ENCODE measurements around the gene UGT3A1.
"Not testable (repeated sequence)": the region's sequence is repeated elsewhere in the genome, so short reads cannot be mapped to it uniquely, and the experiment has no call there.

The UGT3A1 gene

DNA sequence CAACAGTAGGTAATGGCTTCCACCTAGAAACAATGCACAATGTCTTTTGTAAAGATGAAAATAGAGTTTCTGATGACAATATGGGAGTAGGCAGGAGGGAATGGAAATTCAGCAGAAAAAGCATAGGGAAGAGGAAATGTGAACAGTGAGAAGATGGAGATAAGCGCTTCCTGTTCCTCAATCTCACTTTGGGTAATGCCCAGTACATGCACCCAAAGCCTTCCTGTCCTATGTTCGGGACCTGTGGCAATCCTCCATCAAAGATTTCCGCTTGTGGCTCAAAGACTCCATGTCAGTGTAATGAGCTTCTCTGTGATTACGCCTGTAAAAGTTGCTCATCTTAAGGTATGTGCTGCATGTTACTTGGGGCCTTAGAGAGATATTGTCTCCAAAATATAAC, 2.7 kb downstream of the UGT3A1 start:
- no peak for DNase-seq (ENCODE audit: low spot score)

DNA sequence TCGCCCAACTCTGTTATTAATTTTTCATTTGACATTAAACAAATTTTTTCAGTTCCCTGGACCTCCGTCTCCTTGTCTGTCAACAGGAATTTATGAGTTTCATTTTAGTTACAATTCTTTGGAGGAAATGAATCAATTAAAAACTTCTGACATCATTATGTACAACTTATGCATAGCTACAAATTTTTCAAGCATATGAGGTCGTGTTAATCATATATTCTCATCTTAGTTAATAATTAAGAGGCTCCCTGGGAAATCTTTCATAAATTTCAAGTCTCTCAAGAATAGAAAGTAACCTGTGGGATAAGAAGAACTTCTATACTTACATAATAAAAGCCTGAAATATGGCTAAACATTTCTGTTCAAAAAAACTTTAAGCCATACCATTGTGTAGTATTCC, 3.4 kb downstream of the UGT3A1 start:
- no peak for DNase-seq (ENCODE audit: low spot score)

DNA sequence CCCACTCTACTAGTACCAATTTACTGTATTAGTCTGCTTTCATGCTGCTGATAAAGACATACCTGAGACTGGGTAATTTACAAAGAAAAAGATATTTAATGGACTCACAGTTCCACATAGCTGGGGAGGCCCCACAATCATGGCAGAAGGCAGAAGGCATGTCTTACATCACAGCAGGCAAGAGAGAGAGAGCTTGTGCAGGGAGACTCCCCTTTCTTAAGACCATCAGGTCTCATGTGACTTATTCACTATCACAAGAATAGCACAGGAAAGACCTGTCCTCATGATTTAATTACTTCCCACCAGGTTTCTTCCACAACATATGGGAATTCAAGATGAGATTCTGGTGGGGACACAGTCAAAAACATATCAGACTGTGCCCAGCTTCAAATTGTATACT, 11.5 kb downstream of the UGT3A1 start:
- no peak for DNase-seq (ENCODE audit: low spot score)

DNA sequence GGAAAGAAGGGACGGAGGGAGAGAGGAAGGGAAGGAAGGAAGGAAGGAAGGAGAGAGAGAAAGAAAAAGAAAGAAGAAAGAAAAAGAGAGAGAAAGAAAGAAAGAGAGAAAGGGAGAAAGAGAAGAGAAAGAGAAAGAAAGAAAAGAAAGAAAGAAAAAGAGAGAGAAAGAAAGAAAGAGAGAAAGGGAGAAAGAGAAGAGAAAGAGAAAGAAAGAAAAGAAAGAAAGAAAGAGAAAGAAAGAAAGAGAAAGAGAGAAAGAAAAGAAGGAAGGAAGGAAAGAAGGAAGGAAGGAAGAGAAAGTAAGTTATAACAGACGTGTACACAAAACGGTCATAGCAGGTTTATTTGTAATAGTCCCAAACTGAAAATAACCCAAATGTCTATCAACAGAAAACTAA, 14.3 kb downstream of the UGT3A1 start:
- DNase-seq (ENCODE audit: low spot score), result not testable (repeated sequence)

DNA sequence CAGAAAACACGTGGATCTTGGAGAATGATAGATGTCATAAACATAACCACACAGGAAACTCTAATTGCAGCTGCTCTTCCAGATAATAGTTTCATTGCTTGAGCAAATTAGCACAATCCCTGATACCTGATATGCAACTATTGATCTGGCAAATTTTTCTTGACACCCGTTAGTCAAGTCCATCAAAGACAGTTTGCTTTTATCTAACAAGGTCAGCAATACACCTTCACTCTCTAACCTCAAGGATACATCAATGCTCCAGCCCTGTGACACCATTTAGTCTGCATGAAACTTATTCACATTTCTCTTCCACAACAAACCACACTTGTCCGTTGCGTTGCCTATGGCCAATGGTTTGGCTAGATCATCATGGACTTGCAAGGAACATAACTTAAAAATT, 16.6 kb downstream of the UGT3A1 start:
- DNase-seq (ENCODE audit: low spot score), result no peak

DNA sequence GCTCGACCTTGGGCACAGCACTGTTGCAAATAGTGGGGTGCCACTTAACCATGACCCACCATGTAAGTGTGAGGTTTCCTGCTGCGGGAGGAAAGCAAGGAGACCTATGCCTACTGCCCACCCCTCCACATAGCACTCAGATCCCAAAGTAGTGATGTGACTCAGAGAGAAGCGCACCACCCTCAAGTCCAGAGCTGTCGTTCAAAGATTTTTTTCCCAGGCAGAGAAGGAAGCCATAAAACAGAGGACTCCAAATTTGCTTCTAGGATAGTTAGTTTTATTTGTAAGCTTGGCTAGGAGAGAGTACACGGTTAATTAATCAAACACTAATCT, 19.3 kb downstream of the UGT3A1 start:
- no peak for DNase-seq (ENCODE audit: low spot score)

DNA sequence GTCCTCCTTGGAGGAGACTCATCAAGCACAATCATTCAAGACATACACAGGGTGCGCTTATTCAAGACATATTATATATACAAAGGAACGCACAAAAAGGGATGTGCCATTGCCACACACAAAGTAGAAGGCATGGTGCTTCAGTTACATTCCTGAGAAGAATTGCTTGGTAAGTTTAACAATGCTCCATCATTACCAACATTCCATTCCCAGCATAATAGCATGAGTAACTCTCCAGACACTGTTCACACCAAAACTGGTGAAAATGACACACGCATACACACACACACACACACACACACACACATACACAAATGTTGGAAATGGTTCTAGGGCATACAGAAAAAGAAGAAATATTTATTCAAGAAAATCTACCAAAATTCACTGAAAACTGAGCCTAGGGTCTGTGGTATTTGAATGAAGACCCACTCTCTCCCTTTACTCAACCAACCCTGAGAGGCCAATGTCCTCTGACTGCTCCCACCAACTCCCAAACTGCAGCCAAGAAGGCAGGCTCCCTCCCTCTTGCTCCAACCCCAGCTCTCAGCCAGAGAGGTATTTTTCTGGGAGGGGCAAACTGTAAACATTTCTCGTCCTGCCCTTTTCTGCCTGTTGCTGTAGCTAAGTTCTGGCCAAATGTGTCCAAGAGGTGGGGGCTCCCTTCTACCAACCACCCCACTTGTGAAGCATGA, 19.9 kb downstream of the UGT3A1 start:
- no peak for DNase-seq (ENCODE audit: low spot score)

DNA sequence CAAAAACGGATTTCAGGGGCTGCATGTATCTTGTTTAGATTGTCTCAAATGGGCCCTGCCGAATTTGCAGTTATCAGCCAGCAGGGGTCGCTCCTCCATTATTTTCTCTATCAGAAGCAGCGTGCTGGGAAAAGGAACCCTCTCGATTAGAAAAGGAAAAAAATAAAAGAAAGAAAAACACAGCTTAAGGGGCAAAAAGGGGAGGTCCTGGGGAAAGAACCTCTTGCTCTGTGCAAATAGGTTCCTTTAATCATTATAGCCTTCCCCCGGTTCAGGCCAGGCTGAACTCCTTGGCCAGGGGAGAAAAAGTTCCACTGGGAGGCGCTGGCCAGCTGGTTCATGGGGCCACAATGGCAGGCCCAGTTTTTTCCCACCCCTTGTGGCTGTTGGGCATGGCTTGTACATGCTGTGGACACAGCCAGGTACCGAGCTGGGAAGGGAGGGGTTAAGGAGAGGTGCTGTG, 27.8 kb downstream of the UGT3A1 start:
- DNase-seq (ENCODE audit: low spot score), result peak; percentile 6

DNA sequence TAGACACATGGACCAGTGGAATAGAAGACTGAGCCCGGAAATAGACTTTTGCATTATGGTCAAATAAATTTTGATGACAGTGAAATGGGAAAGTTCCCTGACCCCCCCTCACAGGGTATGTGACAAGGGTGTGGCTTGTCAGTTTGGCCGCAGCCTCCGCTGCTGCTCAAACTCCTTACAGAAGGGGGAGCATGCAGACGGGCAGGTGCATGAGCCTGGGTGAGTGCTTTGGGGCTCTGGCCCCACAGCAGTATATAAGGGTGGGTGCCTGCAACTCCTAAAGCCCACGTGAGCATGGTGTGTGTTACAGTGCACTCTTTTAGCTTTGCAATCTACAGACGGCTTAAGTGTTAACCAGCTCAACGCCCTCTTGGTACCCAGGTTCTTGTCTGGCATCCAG, 30.9 kb downstream of the UGT3A1 start:
- no peak for DNase-seq (ENCODE audit: low spot score)

DNA sequence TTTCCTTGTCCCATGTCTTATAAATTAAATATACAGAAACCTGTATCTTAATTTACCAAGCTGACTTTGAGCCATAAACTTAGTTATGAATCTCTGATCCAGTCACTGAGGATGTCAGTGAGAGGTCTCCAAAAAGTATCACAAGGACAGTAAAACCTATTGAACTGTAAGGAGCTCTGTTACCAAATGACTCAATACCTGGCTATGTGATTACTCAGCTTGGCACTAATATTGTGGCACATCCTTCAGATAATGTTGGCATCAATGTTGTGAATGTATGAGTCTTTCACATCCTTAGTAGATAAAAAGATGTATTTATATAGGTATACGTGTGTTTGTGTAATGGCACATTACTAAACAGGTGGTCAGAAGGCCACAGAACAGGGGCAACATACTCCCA, 34.8 kb downstream of the UGT3A1 start:
- DNase-seq (ENCODE audit: low spot score), result no peak

DNA sequence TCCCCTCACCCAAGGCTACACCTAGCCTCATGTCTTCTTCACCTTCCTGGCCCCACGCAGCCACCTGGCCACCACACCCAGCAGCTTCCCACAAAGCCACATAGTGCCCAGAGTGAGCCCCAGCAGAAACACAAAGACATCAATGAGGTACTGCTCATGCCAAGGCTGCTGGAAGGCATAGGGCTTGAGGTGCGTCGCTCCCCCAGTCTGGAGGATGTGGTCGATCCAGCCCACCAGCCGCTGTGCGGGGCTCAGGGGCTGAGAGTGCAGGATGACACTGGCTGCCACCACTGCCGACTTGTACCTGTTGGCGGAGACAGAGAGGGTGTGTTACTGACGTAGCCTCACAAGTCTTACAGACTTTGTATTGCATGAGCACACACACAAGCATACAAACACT, 37.0 kb downstream of the UGT3A1 start:
- DNase-seq (ENCODE audit: low spot score), result no peak

DNA sequence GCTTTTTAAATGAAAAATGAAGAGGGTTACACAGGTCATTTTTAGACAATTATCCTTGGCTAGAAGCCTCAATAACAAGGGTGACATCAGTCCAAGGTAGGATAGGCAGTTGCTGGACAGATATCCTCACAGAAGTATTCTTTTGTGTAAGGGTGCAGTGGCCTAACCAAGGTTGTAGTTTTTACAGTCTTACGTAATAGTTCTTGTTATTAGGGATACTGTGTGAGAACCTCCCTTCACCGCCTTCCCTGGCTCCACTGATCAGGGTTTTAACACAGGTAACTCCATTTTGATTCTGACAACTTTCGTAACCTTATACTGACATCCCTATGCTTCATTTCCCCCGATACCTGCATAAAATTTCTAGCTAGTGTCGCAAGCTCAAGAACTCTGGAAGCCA, 44.1 kb downstream of the UGT3A1 start:
- DNase-seq (ENCODE audit: low spot score), result no peak

DNA sequence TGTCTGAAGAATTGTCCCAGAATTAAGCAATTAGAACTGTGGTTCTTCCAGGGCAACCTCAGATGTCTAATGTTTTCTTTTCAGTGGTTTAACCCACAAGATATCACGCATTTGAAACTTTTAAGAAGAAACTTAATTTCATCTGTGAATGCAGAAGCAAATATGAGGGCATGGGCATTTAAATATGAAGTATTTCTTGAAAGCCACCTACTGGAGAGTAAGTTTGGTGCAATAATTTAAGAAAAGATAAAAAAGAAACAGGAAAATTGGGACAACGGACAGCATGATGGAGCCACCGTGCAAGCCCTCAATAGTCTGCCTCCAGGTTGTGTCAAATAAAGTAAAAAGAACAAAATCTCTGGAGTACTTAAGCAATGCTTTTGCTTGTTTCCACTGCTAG, 51.6 kb downstream of the UGT3A1 start:
- no peak for DNase-seq (ENCODE audit: low spot score)

DNA sequence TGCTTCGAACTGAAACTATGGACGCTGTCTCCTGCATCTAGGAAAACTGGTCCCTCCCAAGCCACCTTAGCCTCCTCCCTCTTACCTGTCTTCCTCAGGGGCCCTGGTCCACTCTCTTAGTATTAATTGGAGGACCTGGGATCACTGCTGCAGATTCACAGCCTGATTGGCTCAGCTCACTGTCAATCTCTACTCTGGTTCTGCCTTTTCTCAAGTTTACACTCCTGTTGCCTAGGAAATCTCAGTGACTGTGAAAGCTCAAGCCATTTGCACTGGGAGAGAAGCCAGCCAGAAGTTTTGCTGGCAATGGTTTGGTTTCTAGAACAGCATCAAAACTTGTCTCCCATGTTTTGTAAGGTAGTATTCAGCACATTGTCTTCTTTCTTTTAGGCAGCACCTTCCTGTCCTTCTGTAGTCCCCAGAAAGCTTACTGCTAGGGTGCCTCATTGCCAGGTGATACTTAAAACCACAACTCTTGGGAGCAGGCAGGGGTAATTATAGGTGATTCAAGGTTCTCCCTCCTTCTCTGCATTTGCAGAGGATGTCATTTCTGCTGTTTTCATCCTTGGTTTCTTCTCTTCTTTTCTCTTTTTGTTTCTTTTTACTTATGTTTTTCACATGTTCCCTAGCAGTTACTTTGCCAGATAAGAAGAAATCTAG, 52.5 kb downstream of the UGT3A1 start, which contains the start of gene CAPSL:
TSS of gene CAPSL (minus strand) at position 55 of the 660 bp plus-strand sequence. CDS start 17,502 bp downstream, outside the sequence.
- no peak for DNase-seq (ENCODE audit: low spot score)

DNA sequence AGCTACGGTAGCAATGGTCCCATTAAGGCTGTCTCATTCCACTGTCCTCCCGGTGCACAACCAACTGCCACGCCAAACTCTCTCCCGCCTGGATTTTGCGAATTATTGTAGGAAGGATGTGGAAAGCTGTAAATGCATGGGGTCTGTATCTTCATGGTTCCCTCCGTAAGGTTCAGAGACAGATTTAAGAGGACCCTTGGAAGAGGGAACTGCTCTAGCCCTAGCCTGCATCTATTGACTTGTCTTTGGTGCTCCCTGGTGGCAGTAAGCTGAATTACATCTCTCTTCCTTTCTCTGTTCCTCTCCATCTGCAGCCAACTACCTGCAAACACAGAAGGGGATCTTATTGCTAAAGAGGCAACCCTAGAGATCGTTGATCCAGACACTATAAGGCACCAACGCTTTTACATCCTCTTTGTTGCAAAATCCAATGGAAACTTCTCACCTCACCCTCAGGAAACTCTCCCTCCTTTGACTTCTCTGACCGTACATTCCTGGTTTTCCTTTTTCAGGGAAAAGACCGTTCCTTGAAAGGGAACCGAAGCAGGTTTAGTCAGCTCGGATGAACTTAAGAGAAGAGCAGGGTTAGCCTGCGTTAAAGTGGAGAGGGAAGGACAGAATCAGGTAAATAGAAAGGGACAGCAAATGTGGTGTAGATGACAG, 64.7 kb downstream of the UGT3A1 start:
- peak; percentile 40 for DNase-seq (ENCODE audit: low spot score)

DNA sequence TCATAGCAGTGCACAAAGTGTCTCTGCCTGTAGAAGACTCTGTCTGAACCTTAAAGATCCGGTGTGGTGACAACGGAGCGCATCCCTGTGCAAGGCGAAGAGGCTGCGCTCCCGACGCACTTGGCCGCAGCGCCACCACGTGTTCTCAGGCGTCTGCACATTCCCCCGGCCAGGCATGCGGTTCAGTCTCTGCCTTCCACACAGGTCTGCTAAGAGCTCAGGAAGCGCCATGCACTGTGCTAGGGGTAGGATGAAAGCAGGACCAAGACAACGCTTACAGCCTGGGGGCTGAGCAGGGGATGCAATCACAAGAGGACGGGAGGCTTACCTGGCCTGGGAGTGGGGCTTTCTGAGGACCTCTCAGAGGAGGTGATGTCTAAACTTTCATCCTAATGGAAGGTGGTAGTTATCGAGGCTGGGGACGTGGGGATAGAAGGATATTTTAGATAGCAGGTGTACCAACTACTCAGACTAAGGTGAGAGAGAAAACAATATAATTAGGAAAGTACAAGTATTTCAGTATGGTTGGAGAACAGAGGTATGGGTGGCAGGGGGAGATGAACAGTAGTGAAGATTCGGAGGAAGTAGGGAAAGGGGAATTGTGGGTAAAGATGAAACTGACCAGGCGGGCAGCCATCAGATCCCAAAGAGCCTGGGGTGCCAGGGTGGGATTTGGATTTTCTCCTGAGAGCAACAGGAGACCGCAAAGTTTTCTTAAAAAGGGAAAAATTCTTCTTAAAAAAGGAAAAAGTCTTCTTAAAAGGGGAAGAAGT, 66.1 kb downstream of the UGT3A1 start:
- no peak for DNase-seq (ENCODE audit: low spot score)

DNA sequence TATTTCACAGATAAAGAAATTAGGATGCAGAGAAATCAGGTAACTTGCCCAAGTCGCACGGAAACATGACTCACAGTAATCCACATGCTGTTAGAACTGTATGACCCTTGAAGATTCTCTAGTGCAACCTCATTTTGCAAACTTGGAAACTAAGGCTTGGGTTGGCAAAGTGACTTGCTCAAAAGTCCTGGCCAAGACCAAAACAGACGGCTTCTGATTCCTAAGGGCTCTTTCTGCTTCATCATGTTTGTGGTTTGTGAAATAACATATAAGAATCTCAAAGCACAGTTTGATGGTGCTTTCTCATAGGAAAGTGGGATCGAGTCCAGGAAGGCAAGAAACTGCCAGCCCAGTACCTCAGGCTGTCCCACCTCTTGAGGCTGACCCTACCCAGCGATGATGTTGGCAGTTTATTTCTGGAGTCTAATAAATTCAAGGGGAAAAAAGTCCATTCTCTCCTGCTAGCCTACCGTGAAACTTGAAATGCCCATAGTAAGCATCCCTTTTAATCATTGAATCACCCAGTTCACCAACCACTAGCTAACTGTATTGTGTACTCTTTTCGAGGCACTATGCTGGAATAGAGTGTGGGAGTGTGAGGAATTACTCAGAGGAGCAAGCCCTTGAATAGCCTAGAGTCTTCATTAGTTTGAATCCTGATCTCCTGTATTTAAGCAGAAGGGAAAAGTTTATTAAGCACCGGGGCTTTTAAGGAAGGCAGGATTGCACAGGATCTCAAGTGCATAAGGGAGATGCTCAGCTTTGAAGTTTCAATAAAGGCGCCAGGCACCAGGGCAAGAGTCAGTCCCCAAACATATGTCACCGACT, 66.9 kb downstream of the UGT3A1 start:
- no peak for DNase-seq (ENCODE audit: low spot score)

DNA sequence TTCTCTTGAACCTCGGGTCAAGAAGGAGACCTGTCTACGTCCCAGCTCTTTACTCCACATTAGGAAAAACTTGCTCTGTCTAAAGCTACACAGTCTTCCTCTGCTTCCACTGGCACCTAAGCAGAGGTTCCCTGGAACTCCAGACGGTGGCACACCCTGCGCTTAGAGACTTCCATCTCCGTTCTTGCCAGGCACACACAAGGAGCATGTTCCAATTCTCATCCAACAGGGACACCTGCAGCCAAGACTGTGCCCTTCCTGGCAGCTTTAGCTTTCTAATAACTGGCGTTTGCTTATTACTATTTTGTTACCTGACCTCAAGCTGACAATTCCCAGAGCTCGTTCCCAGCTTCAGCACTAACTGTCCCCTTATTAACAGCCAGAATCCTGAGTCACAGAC, 68.7 kb downstream of the UGT3A1 start:
- DNase-seq (ENCODE audit: low spot score), result no peak

DNA sequence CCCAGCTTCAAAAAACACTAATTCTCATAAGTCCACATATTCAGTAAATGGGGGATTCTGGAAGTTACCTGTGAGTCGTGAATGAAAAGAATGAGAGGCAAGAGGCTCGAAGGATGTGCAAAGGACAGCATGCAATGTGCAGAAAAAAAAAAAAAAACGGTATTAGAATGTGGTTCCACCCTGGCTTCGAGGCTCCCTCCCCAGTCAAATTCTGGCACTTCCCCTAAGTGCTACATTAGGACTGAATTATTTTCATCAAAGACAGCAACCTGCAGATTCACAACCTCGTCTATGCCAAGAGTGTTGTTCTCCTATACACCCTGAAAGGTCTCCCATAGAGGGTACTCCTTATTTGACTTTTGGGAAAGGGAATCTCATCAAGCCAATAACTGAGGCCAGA, 69.3 kb downstream of the UGT3A1 start:
- no peak for DNase-seq (ENCODE audit: low spot score)

DNA sequence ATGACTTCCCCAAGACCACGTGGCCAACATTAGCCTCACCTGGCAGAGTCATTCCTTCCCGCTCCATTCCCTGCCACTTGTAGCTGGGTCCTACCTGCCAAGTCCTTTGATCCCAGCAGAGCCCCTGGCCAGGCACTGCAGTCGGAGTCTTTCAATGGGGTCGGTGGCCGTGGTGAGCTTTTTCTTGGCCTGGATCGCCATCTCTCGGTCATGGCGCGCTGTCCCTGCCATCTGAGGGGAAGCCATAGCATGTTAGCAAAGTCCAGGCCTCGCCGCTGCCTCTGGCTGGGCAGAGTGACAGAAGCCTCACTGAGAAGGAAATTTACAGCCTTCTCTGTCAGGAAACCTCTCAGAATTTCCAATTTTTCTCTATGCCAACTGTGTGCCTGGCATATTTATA, 70.3 kb downstream of the UGT3A1 start:
- DNase-seq (ENCODE audit: low spot score), result no peak

DNA sequence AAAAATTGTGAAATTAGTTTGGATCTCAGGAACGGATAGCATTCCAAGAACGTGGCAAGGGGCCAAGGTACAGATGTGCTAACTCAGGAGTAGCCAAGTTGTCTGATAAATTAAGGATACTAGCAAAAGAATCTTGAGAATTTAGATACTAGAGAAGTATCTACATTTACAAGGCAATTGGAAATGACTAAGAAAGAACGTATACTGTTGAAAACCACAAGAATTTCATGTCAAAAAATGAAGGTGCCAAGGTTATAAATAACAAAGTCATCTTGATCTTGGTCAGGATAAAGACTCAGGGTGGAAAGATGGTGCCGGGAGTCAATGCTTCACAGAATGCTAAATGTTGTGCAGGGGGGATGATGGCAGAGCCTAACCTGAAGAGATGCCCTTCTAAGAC, 72.0 kb downstream of the UGT3A1 start:
- no peak for DNase-seq (ENCODE audit: low spot score)

DNA sequence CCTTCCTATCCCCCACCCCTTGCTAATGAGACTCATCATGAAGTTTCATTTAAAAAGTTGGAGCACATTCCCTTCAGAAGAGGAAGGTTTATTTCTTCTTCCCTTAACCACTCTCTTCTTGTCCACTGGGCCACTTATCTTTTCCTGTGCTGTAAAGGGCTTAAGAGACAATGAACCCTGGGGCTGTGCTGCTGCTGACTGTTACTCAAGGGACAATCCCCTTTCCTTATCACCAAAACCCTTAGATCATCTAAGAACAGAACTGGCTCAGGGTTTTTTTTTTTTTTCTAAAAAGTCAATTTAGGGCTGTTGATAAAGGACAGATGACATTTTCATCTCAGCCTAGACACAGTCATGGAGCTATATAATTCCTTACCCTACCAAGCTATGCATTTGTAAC, 82.4 kb downstream of the UGT3A1 start:
- no peak for DNase-seq (ENCODE audit: low spot score)

Measured in hematopoietic multipotent progenitor cell treated with erythropoietin and hydrocortisone succinate and interleukin-3 and kit ligand, for 15 days (in vitro differentiated cells).